ENCODE measurements around the gene GNA15. TPM values are rescaled to one million over a fixed set of nuclear protein-coding genes. Genes with fewer than 3 reads are reported as not detected.

GNA15 gene
- total and polyA plus RNA-seq, 2 of the 8 experiments (the other 6 are each of a cell fraction or from before 2014, with no cell fraction given), result 0.26 to 0.45 TPM

GRCh38 chr19:3196933-3197205 lies 61.0 kb downstream of the GNA15 start (continued):
- no peak for TF ChIP-seq CHD7 (IDR thresholded peaks at IDR 0.05; ENCODE audit: insufficient replicate concordance, low read length)
- no peak for TF ChIP-seq POU5F1 (IDR thresholded peaks at IDR 0.05; ENCODE audit: low read depth, low read length)
- no peak for TF ChIP-seq MAX (IDR thresholded peaks at IDR 0.05)
- TF ChIP-seq SP1 (IDR thresholded peaks at IDR 0.05; ENCODE audit: low read depth, low read length), result no peak
- no peak for TF ChIP-seq E2F6 (IDR thresholded peaks at IDR 0.05)
- TF ChIP-seq HDAC6 (IDR thresholded peaks at IDR 0.05; ENCODE audit: low read depth, low read length), result no peak
- no peak for TF ChIP-seq RFX5 (IDR thresholded peaks at IDR 0.05; ENCODE audit: borderline replicate concordance, low read depth, low read length)
- TF ChIP-seq BRCA1 (IDR thresholded peaks at IDR 0.05; ENCODE audit: low read depth, low read length), result no peak
- TF ChIP-seq EGR1 (IDR thresholded peaks at IDR 0.05; ENCODE audit: borderline replicate concordance, low read depth, low read length), result no peak
- no peak for TF ChIP-seq SRF (IDR thresholded peaks at IDR 0.05; ENCODE audit: low read depth, low read length)
